Measurements from ENCODE around the gene ZNF143.
A peak's percentile ranks its signal among the peaks of the same experiment; 100 is the strongest.

The ZNF143 gene

GRCh38 chr11:9461760-9462134 is 935 bp downstream of the ZNF143 start:
- Histone ChIP-seq H3K4me1 (ENCODE audit: control insufficient read depth in 2 of 2, insufficient read depth in 2 of 2, low read length in 2 of 2) (peaks cover 5 to 6% of the 10 kb centered on the region in 2 donors), H3K4me3 (ENCODE audit: low read length in 2 of 2) (peak overlapping the region; percentile 84 to 86), H3K9ac (ENCODE audit: low read depth in 1 of 2, low read length in 2 of 2) (peak overlapping the region; percentile 88 to 97), H3K9me3 (ENCODE audit: control insufficient read depth in 2 of 2, low read length in 2 of 2) (no peaks in the 10 kb centered on the region), H3K27ac (ENCODE audit: low read depth in 2 of 2, low read length in 2 of 2) (peak overlapping the region; percentile 97 to 99), H3K27me3 (ENCODE audit: control insufficient read depth in 2 of 2, insufficient read depth in 2 of 2, low read length in 2 of 2) (no peaks in the 10 kb centered on the region), H3K36me3 (ENCODE audit: control insufficient read depth in 2 of 2, insufficient read depth in 2 of 2, low read length in 2 of 2) (peaks cover 0 to 3% of the 10 kb centered on the region in 2 donors)

DNA sequence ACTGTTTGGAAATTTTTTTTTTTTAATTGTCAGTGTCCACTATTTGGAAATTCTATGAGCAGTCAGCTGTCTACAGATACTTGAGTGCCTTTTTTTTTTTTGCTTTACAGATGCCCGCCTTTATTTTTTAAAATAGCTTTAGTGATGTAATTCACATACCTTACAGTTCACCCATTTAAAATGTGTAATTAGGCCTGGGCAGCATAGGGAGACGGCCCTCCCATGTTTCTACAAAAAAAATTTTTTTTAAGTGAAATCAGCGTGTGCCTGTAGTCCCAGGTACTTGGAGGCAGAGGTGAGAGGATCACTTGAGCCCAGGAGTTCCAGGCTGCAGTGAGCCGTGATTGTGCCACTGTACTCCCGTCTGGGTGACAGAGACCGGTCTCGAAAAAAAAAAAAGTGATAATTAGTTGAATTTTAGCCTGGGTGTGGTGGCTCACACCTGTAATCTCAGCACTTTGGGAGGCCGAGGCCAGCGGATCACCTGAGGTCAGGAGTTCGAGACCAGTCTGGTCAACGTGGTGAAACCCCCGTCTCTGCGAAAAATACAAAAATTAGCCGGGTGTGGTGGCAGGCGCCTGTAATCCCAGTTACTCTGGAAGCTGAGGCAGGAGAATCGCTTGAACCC is 1.5 kb downstream of the ZNF143 start:
- peak overlapping the region; percentile 84 to 86 for H3K4me3 ChIP-seq (ENCODE audit: low read length in 2 of 2)

GRCh38 chr11:9462806-9463537 is 2.2 kb downstream of the ZNF143 start:
- Histone ChIP-seq H3K27me3 (ENCODE audit: control insufficient read depth in 2 of 2, insufficient read depth in 2 of 2, low read length in 2 of 2) (no peaks in the 10 kb centered on the region), H3K36me3 (ENCODE audit: control insufficient read depth in 2 of 2, insufficient read depth in 2 of 2, low read length in 2 of 2) (peaks cover 0 to 3% of the 10 kb centered on the region in 2 donors), H3K9ac (ENCODE audit: low read depth in 1 of 2, low read length in 2 of 2) (no peak overlapping the region), H3K27ac (ENCODE audit: low read depth in 2 of 2, low read length in 2 of 2) (no peak overlapping the region), H3K4me1 (ENCODE audit: control insufficient read depth in 2 of 2, insufficient read depth in 2 of 2, low read length in 2 of 2) (peaks cover 5 to 6% of the 10 kb centered on the region in 2 donors), H3K9me3 (ENCODE audit: control insufficient read depth in 2 of 2, low read length in 2 of 2) (no peaks in the 10 kb centered on the region), H3K4me3 (ENCODE audit: low read length in 2 of 2) (no peak overlapping the region)

More for the DNA sequence above, 1.5 kb downstream of the ZNF143 start:
- peaks cover 5 to 6% of the 10 kb centered on the region in 2 donors for H3K4me1 ChIP-seq (ENCODE audit: control insufficient read depth in 2 of 2, insufficient read depth in 2 of 2, low read length in 2 of 2)
- no peaks in the 10 kb centered on the region for H3K9me3 ChIP-seq (ENCODE audit: control insufficient read depth in 2 of 2, low read length in 2 of 2)
- H3K27me3 ChIP-seq (ENCODE audit: control insufficient read depth in 2 of 2, insufficient read depth in 2 of 2, low read length in 2 of 2) = no peaks in the 10 kb centered on the region
- H3K9ac ChIP-seq (ENCODE audit: low read depth in 1 of 2, low read length in 2 of 2) = peak overlapping the region; percentile 88 to 97
- peaks cover 0 to 3% of the 10 kb centered on the region in 2 donors for H3K36me3 ChIP-seq (ENCODE audit: control insufficient read depth in 2 of 2, insufficient read depth in 2 of 2, low read length in 2 of 2)
- H3K27ac ChIP-seq (ENCODE audit: low read depth in 2 of 2, low read length in 2 of 2) = peak overlapping the region; percentile 97 to 99

DNA sequence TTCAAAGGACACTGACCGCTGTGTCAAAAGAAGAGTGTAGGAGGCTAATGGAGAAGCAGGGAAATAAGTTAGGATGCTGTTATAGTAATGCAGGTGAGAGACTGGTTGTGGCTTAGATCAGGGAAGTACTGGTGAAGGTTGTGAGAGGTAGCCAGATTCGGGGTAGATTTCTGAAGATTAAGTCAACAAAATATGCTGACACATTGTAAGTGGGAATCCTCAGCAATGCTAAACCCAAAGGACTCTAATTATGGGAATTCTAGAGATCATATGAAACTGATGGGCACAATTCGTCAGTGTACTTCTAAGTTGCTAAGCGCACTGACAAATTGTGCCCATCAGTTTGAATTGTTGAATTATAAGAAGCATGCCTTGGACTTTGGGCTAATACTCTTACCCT is 10.0 kb downstream of the ZNF143 start:
- no peaks in the 10 kb centered on the region for H3K4me1 ChIP-seq (ENCODE audit: control insufficient read depth in 2 of 2, insufficient read depth in 2 of 2, low read length in 2 of 2)
- no peaks in the 10 kb centered on the region for H3K27me3 ChIP-seq (ENCODE audit: control insufficient read depth in 2 of 2, insufficient read depth in 2 of 2, low read length in 2 of 2)
- H3K9me3 ChIP-seq (ENCODE audit: control insufficient read depth in 2 of 2, low read length in 2 of 2) = no peaks in the 10 kb centered on the region
- H3K4me3 ChIP-seq (ENCODE audit: low read length in 2 of 2) = no peak overlapping the region
- peaks cover 15 to 21% of the 10 kb centered on the region in 2 donors for H3K36me3 ChIP-seq (ENCODE audit: control insufficient read depth in 2 of 2, insufficient read depth in 2 of 2, low read length in 2 of 2)
- H3K9ac ChIP-seq (ENCODE audit: low read depth in 1 of 2, low read length in 2 of 2) = no peak overlapping the region
- H3K27ac ChIP-seq (ENCODE audit: low read depth in 2 of 2, low read length in 2 of 2) = no peak overlapping the region

GRCh38 chr11:9473408-9473807 is 12.6 kb downstream of the ZNF143 start:
- Histone ChIP-seq H3K27me3 (ENCODE audit: control insufficient read depth in 2 of 2, insufficient read depth in 2 of 2, low read length in 2 of 2) (no peaks in the 10 kb centered on the region), H3K9ac (ENCODE audit: low read depth in 1 of 2, low read length in 2 of 2) (no peak overlapping the region), H3K4me3 (ENCODE audit: low read length in 2 of 2) (no peak overlapping the region), H3K27ac (ENCODE audit: low read depth in 2 of 2, low read length in 2 of 2) (no peak overlapping the region), H3K9me3 (ENCODE audit: control insufficient read depth in 2 of 2, low read length in 2 of 2) (no peaks in the 10 kb centered on the region), H3K36me3 (ENCODE audit: control insufficient read depth in 2 of 2, insufficient read depth in 2 of 2, low read length in 2 of 2) (peaks cover 19 to 23% of the 10 kb centered on the region in 2 donors), H3K4me1 (ENCODE audit: control insufficient read depth in 2 of 2, insufficient read depth in 2 of 2, low read length in 2 of 2) (no peaks in the 10 kb centered on the region)

DNA sequence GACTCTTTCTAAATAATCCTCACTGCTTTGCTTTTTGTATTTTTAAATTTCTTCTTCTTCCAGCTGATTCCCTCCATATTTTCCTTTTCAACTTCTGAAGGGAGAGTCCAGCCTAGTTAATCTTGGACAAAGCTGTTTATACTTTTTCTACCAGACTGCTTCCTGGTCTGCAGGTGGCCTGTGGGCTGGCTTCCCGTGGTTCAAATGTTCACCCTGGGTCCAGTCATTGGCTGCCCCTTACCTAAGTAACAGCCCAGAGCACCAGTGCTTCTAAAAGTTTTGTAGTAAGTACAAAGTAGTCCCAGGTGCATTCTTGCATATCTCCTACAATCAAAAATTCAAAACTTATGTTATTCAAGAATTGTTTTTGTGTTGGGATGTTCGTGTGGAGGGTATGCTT is 19.1 kb downstream of the ZNF143 start:
- Histone ChIP-seq H3K4me1 (ENCODE audit: control insufficient read depth in 2 of 2, insufficient read depth in 2 of 2, low read length in 2 of 2) (no peaks in the 10 kb centered on the region), H3K9me3 (ENCODE audit: control insufficient read depth in 2 of 2, low read length in 2 of 2) (no peaks in the 10 kb centered on the region), H3K36me3 (ENCODE audit: control insufficient read depth in 2 of 2, insufficient read depth in 2 of 2, low read length in 2 of 2) (peaks cover 20 to 28% of the 10 kb centered on the region in 2 donors), H3K27ac (ENCODE audit: low read depth in 2 of 2, low read length in 2 of 2) (no peak overlapping the region), H3K4me3 (ENCODE audit: low read length in 2 of 2) (no peak overlapping the region), H3K27me3 (ENCODE audit: control insufficient read depth in 2 of 2, insufficient read depth in 2 of 2, low read length in 2 of 2) (no peaks in the 10 kb centered on the region), H3K9ac (ENCODE audit: low read depth in 1 of 2, low read length in 2 of 2) (no peak overlapping the region)

DNA sequence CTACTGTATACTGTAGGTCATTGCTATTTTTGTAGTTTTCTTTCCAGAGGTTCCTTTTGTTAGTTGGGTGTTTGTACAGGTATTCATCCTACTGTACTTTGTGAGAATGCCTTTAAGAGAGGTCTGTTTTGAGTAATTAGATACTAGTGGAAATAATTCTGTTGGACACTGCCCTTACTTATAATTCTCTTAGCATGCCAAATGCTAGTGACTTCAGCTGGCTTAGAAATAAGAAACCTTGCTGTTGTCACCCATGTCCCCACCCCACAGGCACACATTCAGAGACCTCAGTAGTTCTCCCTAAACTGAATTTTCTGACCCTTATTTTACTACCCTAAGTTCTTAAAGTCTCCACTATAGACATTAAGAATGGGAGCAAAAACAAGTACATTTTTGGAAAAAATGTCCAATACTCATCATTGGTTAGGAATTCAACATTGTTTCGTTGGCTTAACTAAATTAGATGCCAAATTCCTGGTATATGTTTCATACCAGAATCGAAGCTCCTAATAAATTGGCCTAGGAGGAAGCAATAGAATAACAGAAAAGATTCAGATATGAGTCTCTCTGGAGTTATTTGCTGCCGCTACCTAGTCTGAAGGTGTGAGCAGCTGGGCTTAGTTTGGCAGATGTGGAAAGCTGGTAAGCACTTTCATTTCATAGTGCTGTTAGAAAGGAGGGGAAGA is 28.4 kb downstream of the ZNF143 start:
- peaks cover 9 to 27% of the 10 kb centered on the region in 2 donors for H3K36me3 ChIP-seq (ENCODE audit: control insufficient read depth in 2 of 2, insufficient read depth in 2 of 2, low read length in 2 of 2)
- H3K9ac ChIP-seq (ENCODE audit: low read depth in 1 of 2, low read length in 2 of 2) = no peak overlapping the region
- H3K4me1 ChIP-seq (ENCODE audit: control insufficient read depth in 2 of 2, insufficient read depth in 2 of 2, low read length in 2 of 2) = no peaks in the 10 kb centered on the region
- no peaks in the 10 kb centered on the region for H3K27me3 ChIP-seq (ENCODE audit: control insufficient read depth in 2 of 2, insufficient read depth in 2 of 2, low read length in 2 of 2)
- H3K27ac ChIP-seq (ENCODE audit: low read depth in 2 of 2, low read length in 2 of 2) = no peak overlapping the region
- H3K4me3 ChIP-seq (ENCODE audit: low read length in 2 of 2) = no peak overlapping the region
- no peaks in the 10 kb centered on the region for H3K9me3 ChIP-seq (ENCODE audit: control insufficient read depth in 2 of 2, low read length in 2 of 2)

DNA sequence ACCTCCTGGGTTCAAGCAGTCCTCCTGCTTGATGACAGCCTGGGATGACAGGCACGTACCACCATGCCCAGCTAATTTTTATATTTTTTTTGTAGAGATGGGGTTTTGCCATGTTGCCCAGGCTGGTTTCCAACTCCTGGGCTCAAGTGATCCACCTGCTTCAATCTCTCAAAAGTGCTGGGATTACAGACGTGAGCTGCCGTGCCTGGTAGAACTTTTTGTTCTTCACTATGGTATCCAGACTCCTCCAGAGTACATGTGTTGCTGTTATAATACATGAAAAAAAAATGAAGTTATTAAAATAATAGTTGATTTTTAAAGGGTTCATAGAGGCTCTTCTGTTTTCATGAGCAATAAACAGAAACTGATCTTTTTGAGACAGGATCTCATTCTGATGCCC is 29.6 kb downstream of the ZNF143 start:
- peaks cover 16 to 37% of the 10 kb centered on the region in 2 donors for H3K36me3 ChIP-seq (ENCODE audit: control insufficient read depth in 2 of 2, insufficient read depth in 2 of 2, low read length in 2 of 2)
- H3K4me3 ChIP-seq (ENCODE audit: low read length in 2 of 2) = no peak overlapping the region
- H3K9me3 ChIP-seq (ENCODE audit: control insufficient read depth in 2 of 2, low read length in 2 of 2) = no peaks in the 10 kb centered on the region
- H3K4me1 ChIP-seq (ENCODE audit: control insufficient read depth in 2 of 2, insufficient read depth in 2 of 2, low read length in 2 of 2) = no peaks in the 10 kb centered on the region
- no peak overlapping the region for H3K9ac ChIP-seq (ENCODE audit: low read depth in 1 of 2, low read length in 2 of 2)
- H3K27ac ChIP-seq (ENCODE audit: low read depth in 2 of 2, low read length in 2 of 2) = no peak overlapping the region
- H3K27me3 ChIP-seq (ENCODE audit: control insufficient read depth in 2 of 2, insufficient read depth in 2 of 2, low read length in 2 of 2) = no peaks in the 10 kb centered on the region

DNA sequence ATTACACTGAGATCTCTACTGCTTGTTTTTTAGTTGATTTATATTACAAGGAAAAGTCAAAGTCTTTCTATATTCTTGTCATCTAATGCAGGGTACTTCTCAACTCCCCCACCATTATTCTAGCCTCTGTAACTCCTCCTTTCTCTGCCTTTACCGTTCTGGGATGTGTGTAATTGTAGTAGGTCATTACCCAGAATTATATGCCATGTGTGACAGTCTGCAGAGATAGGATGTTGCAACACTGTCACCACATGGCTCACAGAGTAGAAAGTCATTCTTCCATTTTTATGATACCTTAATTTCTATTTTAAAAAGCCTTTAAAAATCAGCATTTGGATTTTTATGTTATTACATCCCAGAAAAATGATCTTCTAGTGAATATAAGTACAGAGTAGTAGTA is 32.7 kb downstream of the ZNF143 start:
- no peaks in the 10 kb centered on the region for H3K9me3 ChIP-seq (ENCODE audit: control insufficient read depth in 2 of 2, low read length in 2 of 2)
- H3K4me1 ChIP-seq (ENCODE audit: control insufficient read depth in 2 of 2, insufficient read depth in 2 of 2, low read length in 2 of 2) = peaks cover 0 to 2% of the 10 kb centered on the region in 2 donors
- H3K27ac ChIP-seq (ENCODE audit: low read depth in 2 of 2, low read length in 2 of 2) = no peak overlapping the region
- no peaks in the 10 kb centered on the region for H3K27me3 ChIP-seq (ENCODE audit: control insufficient read depth in 2 of 2, insufficient read depth in 2 of 2, low read length in 2 of 2)
- no peak overlapping the region for H3K9ac ChIP-seq (ENCODE audit: low read depth in 1 of 2, low read length in 2 of 2)
- no peak overlapping the region for H3K4me3 ChIP-seq (ENCODE audit: low read length in 2 of 2)
- H3K36me3 ChIP-seq (ENCODE audit: control insufficient read depth in 2 of 2, insufficient read depth in 2 of 2, low read length in 2 of 2) = peaks cover 27 to 49% of the 10 kb centered on the region in 2 donors

DNA sequence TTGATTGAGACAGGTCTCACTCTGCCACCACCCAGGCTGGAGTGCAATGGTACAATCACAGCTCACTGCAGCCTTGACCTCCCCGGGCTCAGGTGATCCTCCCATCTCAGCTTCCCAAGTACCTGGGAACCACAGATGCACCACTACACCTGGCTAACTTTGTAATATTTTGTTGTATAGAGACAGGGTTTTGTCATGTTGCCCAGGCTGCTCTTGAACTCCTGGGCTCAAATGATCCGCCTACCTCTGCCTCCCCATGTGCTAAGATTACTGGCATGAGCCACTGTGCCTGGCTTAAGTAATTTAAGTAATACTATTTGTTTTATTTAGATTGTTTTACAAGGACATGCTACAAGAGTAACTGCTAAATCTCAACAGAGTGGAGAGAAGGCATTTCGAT is 33.5 kb downstream of the ZNF143 start:
- peaks cover 27 to 51% of the 10 kb centered on the region in 2 donors for H3K36me3 ChIP-seq (ENCODE audit: control insufficient read depth in 2 of 2, insufficient read depth in 2 of 2, low read length in 2 of 2)
- no peak overlapping the region for H3K9ac ChIP-seq (ENCODE audit: low read depth in 1 of 2, low read length in 2 of 2)

More for the DNA sequence above, 33.5 kb downstream of the ZNF143 start:
- H3K27ac ChIP-seq (ENCODE audit: low read depth in 2 of 2, low read length in 2 of 2) = no peak overlapping the region
- H3K4me1 ChIP-seq (ENCODE audit: control insufficient read depth in 2 of 2, insufficient read depth in 2 of 2, low read length in 2 of 2) = peaks cover 0 to 3% of the 10 kb centered on the region in 2 donors
- no peak overlapping the region for H3K4me3 ChIP-seq (ENCODE audit: low read length in 2 of 2)
- H3K27me3 ChIP-seq (ENCODE audit: control insufficient read depth in 2 of 2, insufficient read depth in 2 of 2, low read length in 2 of 2) = no peaks in the 10 kb centered on the region
- no peaks in the 10 kb centered on the region for H3K9me3 ChIP-seq (ENCODE audit: control insufficient read depth in 2 of 2, low read length in 2 of 2)
